GM18505 (cell line): ENCODE data around the gene ALDH18A1.

Experiments used
- ATAC-seq: cut with Tn5 transposase; IDR thresholded peaks from one replicate; pipeline ENCODE4 v1.9.1; 2021; ENCODE audit not compliant: unreplicated experiment
- POLR2A ChIP-seq: IDR thresholded peaks from 4 replicates; pipeline ENCODE4 v1.6.1; 2011; ENCODE audit warnings: borderline replicate concordance; ENCODE audit not compliant: insufficient read depth, insufficient read length; ENCODE audit errors: extremely low read depth

Gene ALDH18A1

DNA sequence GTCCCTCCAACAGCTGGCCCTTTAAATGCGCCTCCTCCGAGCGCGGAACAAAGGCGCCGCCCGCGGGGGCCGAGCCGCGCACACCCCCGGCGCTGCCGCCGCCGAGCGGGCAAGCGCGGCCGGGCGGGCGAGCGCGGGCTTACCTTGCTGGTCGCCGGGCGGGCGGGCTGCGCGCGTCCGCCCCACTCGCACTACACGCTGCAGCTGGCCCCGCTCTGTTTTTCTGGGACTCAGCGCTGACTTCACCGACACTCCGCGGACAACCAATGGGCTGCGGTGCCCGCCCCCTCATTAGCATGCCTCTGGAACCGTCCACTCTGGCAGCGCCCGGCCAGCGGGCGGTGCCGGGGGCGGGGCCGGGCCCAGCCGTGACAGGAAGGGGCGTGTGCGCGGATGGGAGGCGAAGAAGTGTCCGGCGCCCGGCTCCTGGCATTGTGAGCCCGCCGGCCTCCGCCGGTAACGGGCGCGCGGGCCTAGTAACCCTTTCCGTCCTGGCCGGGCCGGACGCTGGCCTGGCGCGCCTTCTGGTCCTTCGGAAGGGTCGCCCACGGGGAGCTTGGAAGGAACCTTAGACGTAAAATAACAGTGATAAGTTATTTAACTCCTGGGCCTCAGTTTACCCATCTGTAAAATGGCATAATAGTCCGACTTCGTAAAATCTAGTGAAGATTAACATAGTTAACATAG, 95.2 kb downstream of the ALDH18A1 start, which contains the start of gene SORBS1:
Gene SORBS1, minus strand, starts transcription at position 195 of the 687 bp plus-strand sequence. CDS start 120,236 bp downstream, outside the sequence.
- TF ChIP-seq POLR2A: peak; percentile 31
- peak; percentile 99 for ATAC-seq

- ATAC-seq: no peak
- TF ChIP-seq POLR2A: no peak
Observed at GRCh38 chr10:95560278-95561176, 96.0 kb downstream of the ALDH18A1 start.

- TF ChIP-seq POLR2A: no peak
- ATAC-seq: no peak
Observed at GRCh38 chr10:95559896-95560277, 96.6 kb downstream of the ALDH18A1 start.

- no peak for TF ChIP-seq POLR2A
- ATAC-seq: no peak
Observed at GRCh38 chr10:95559471-95559870, 97.0 kb downstream of the ALDH18A1 start.

GRCh38 chr10:95558593-95559320, 97.8 kb downstream of the ALDH18A1 start:
- TF ChIP-seq POLR2A: no peak
- no peak for ATAC-seq

GRCh38 chr10:95556994-95557767, 99.3 kb downstream of the ALDH18A1 start:
- no peak for TF ChIP-seq POLR2A
- no peak for ATAC-seq
